Motor neuron (in vitro differentiated cells): ENCODE results near the gene GSTM1. TPM values are rescaled to one million over a fixed set of nuclear protein-coding genes. Genes with fewer than 3 reads are reported as not detected.

Source experiments
- total RNA-seq, 8 experiments: library from RNA; unstranded; fragments of 300-600 nt; gene quantifications; 2 replicates each; pipeline versions ENCODE4 v1.2.3 to v1.2.4, GENCODE V29; 2022

The GSTM1 gene
- total RNA-seq, 8 experiments from 2014 or later: 2.6 to 5.2 (median 3.7) TPM; not detected in 5

Other genes starting within 250 kb of the GSTM1 start
- gene SYPL2, start 221.3 kb upstream of the GSTM1 start, total RNA-seq: 1 to 10 TPM in 2 of 8 experiments, under 1 TPM in 6; 0.11 to 2.2 (median 0.81) TPM
- gene ATXN7L2, start 203.9 kb upstream of the GSTM1 start, total RNA-seq: 10 to 100 TPM in 4 of 8 experiments, 1 to 10 TPM in 4; 3.7 to 20.1 (median 9.8) TPM
- gene CYB561D1, start 193.7 kb upstream of the GSTM1 start, total RNA-seq: 10 to 100 TPM in 2 of 8 experiments, 1 to 10 TPM in 6; 5.8 to 12.6 (median 7.5) TPM
- 10 to 100 TPM in 1 of 8 experiments, 1 to 10 TPM in 7; 3.5 to 11.5 (median 6.7) TPM for gene AMIGO1, start 178.1 kb upstream of the GSTM1 start, total RNA-seq
- gene GPR61, start 147.9 kb upstream of the GSTM1 start, total RNA-seq: 1 to 10 TPM in 6 of 8 experiments, under 1 TPM in 2; 0.56 to 5.8 (median 2.6) TPM
- gene GNAI3, start 139.2 kb upstream of the GSTM1 start, total RNA-seq: 10 to 100 TPM in 7 of 8 experiments, 1 to 10 TPM in 1; 8.8 to 15.5 (median 13.9) TPM
- not detected for gene GNAT2, start 68.2 kb upstream of the GSTM1 start, total RNA-seq
- 100 to 1,000 TPM in 1 of 8 experiments, 10 to 100 TPM in 7; 46.3 to 100 (median 61.3) TPM for gene AMPD2, start 68.0 kb upstream of the GSTM1 start, total RNA-seq
- gene GSTM4, start 31.7 kb upstream of the GSTM1 start, total RNA-seq: 10 to 100 TPM in 3 of 8 experiments, 1 to 10 TPM in 5; 6.5 to 46.1 (median 9.1) TPM
- gene GSTM2, start 19.8 kb upstream of the GSTM1 start, total RNA-seq: 100 to 1,000 TPM in 2 of 8 experiments, 10 to 100 TPM in 6; 18.6 to 116 (median 28.1) TPM
- gene GSTM5, start 24.4 kb downstream of the GSTM1 start, total RNA-seq: 1 to 10 TPM in 3 of 8 experiments, under 1 TPM in 4, not detected in 1; 0.05 to 2.9 (median 0.82) TPM
- 100 to 1,000 TPM in 3 of 8 experiments, 10 to 100 TPM in 5; 61.8 to 639 (median 82.1) TPM for gene GSTM3, start 53.2 kb downstream of the GSTM1 start, total RNA-seq
- 1 to 10 TPM in 2 of 8 experiments, not detected in 6; 1.0 to 3.1 TPM for gene EPS8L3, start 76.1 kb downstream of the GSTM1 start, total RNA-seq
- 10 to 100 TPM in 4 of 8 experiments, 1 to 10 TPM in 4; 1.2 to 27.1 (median 9.1) TPM for gene CSF1, start 223.0 kb downstream of the GSTM1 start, total RNA-seq